HCT116 (cell line): ENCODE results near the gene CMTM8. TPM values are rescaled to one million over a fixed set of nuclear protein-coding genes. Genes with fewer than 3 reads are reported as not detected.

Experiments
- ATAC-seq: fragments of 200-7000 bp; cut with Tn5 transposase; 2 replicates; pipeline ENCODE4 v1.9.1; 2020; ENCODE audit warnings: mild to moderate bottlenecking, moderate library complexity
- BruUV-seq: library from RNA; stranded (reverse); fragments of 400-500 nt; replicated peaks from 2 replicates; lab custom pipeline; 2021; lab: Mats Ljungman, UMichigan
- CTCF ChIA-PET: fragments of 300-600 bp; sonication (Branson Sonifier 250); formaldehyde crosslinking; loops from one replicate; lab custom pipeline; 2021; ENCODE audit warnings: antibody characterized with exemption; lab: Charles Lee
- POLR2A ChIA-PET: fragments of 300-600, 350-600 bp; sonication (Branson Sonifier 250); formaldehyde crosslinking; loops from one replicate; lab custom pipeline; 2021; ENCODE audit warnings: antibody characterized with exemption; lab: Charles Lee
- RAD21 ChIA-PET, 2 experiments: fragments of 300-600 bp; sonication (Branson Sonifier 250); formaldehyde crosslinking; loops; one replicate each; lab custom pipeline; 2023; ENCODE audit warnings: low total read pairs in 2 of 2; ENCODE audit not compliant: uncharacterized antibody in 2 of 2, unreplicated experiment in 2 of 2, low non-redundant PET in 1 of 2; lab: Charles Lee
- DNase-seq: peaks from one replicate; pipeline ENCODE4 v3.0.0-alpha.2; 2010; ENCODE audit warnings: low read depth, low spot score
- H2AFZ ChIP-seq: fragments of 200-600 bp; shearing (Covaris generic), sonication (generic); 2 replicates; pipeline ENCODE4 v1.6.1; 2017; ENCODE audit warnings: low read depth, mixed run types, mixed read lengths, antibody characterized with exemption, low read length; ENCODE audit not compliant: poor library complexity, severe bottlenecking
- H3K27ac ChIP-seq: 2 replicates; pipeline ENCODE4 v1.5.1; 2012; ENCODE audit warnings: low read depth, low read length
- H3K27me3 ChIP-seq: fragments of 200-600 bp; sonication (generic); 2 replicates; pipeline ENCODE4 v1.6.1; 2016; ENCODE audit warnings: mixed run types, low read length, mixed read lengths; ENCODE audit not compliant: insufficient read depth
- H3K36me3 ChIP-seq, 2 experiments: fragments of 200-500 bp in 1 of 2; fragments of 200-600 bp in 1 of 2; sonication (Bioruptor generic) in 1 of 2; sonication (generic) in 1 of 2; 2 replicates each; pipeline versions ENCODE4 v1.5.1 to v1.6.1; 2014 to 2016; ENCODE audit warnings: low read length in 2 of 2, inconsistent platforms in 1 of 2, mixed read lengths in 1 of 2, mixed run types in 1 of 2; ENCODE audit not compliant: insufficient read depth in 2 of 2, control insufficient read depth in 1 of 2
- H3K4me1 ChIP-seq, 2 experiments: fragments of 200-600 bp in 1 of 2; sonication (generic) in 1 of 2; 2 replicates each; pipeline versions ENCODE4 v1.5.1 to v1.6.1; 2012 to 2017; ENCODE audit warnings: low read length in 2 of 2, inconsistent platforms in 1 of 2, mild to moderate bottlenecking in 1 of 2, mixed read lengths in 1 of 2, mixed run types in 1 of 2, moderate library complexity in 1 of 2; ENCODE audit not compliant: insufficient read depth in 2 of 2, control insufficient read depth in 1 of 2
- H3K4me2 ChIP-seq: fragments of 200-600 bp; sonication (generic); 2 replicates; pipeline ENCODE4 v1.6.1; 2017; ENCODE audit warnings: mixed run types, low read length, mixed read lengths
- H3K4me3 ChIP-seq, 2 experiments: fragments of 200-600 bp in 1 of 2; sonication (generic) in 1 of 2; replicated peaks in 1 of 2; 2 replicates each; pipeline ENCODE4 v1.5.1; 2011 to 2016; ENCODE audit warnings: low read length in 2 of 2, control low read depth in 1 of 2, low read depth in 1 of 2, mild to moderate bottlenecking in 1 of 2, mixed read lengths in 1 of 2, mixed run types in 1 of 2
- H3K79me2 ChIP-seq: fragments of 200-600 bp; sonication (generic); 2 replicates; pipeline ENCODE4 v1.6.1; 2017; ENCODE audit warnings: mild to moderate bottlenecking, mixed run types, low read length, moderate library complexity, mixed read lengths; ENCODE audit not compliant: insufficient read depth
- H3K9ac ChIP-seq: fragments of 200-600 bp; sonication (generic); 2 replicates; pipeline ENCODE4 v1.6.1; 2016; ENCODE audit warnings: low read length, mixed read lengths
- H3K9me2 ChIP-seq: fragments of 200-600 bp; sonication (generic), shearing (Covaris generic); 2 replicates; pipeline ENCODE4 v1.6.1; 2017; ENCODE audit warnings: mixed run types, mild to moderate bottlenecking, moderate library complexity; ENCODE audit not compliant: insufficient read depth
- H3K9me3 ChIP-seq, 2 experiments: fragments of 200-500 bp in 1 of 2; fragments of 200-600 bp in 1 of 2; sonication (Bioruptor generic) in 1 of 2; sonication (generic) in 1 of 2; 2 replicates each; pipeline ENCODE4 v1.6.1; 2014 to 2017; ENCODE audit warnings: low read length in 2 of 2, mixed read lengths in 2 of 2, inconsistent platforms in 1 of 2, low read depth in 1 of 2, mild to moderate bottlenecking in 1 of 2, mixed run types in 1 of 2, moderate library complexity in 1 of 2; ENCODE audit not compliant: control insufficient read depth in 1 of 2, insufficient read depth in 1 of 2
- H4K20me1 ChIP-seq: fragments of 200-600 bp; sonication (generic), shearing (Covaris generic); 2 replicates; pipeline ENCODE4 v1.6.1; 2017; ENCODE audit warnings: mixed run types, mild to moderate bottlenecking, moderate library complexity; ENCODE audit not compliant: insufficient read depth
- ATF3 ChIP-seq: IDR thresholded peaks from 2 replicates; pipeline ENCODE4 v1.6.1; 2012
- CBX3 ChIP-seq: IDR thresholded peaks from 2 replicates; pipeline ENCODE4 v1.6.1; 2012; ENCODE audit warnings: low read depth
- EGR1 ChIP-seq: IDR thresholded peaks from 2 replicates; pipeline ENCODE4 v1.6.1; 2012; ENCODE audit warnings: low read depth
- ELF1 ChIP-seq: IDR thresholded peaks from 2 replicates; pipeline ENCODE4 v1.6.1; 2012; ENCODE audit warnings: low read depth, borderline replicate concordance
- EZH2 ChIP-seq: fragments of 200-600 bp; sonication (generic); IDR thresholded peaks from 2 replicates; pipeline ENCODE4 v1.6.1; 2017; ENCODE audit warnings: antibody characterized with exemption, mixed run types
- FOSL1 ChIP-seq: IDR thresholded peaks from 2 replicates; pipeline ENCODE4 v1.6.1; 2012; ENCODE audit warnings: low read depth
- MAX ChIP-seq: IDR thresholded peaks from 2 replicates; pipeline ENCODE4 v1.6.1; 2012
- POLR2A ChIP-seq: IDR thresholded peaks from 2 replicates; pipeline ENCODE4 v1.7.0; 2011; ENCODE audit warnings: borderline replicate concordance; ENCODE audit not compliant: insufficient read depth, insufficient read length; ENCODE audit errors: extremely low read depth
- POLR2AphosphoS5 ChIP-seq: IDR thresholded peaks from 2 replicates; pipeline ENCODE4 v1.6.1; 2011; ENCODE audit warnings: mild to moderate bottlenecking, low read depth, low read length, moderate library complexity
- RAD21 ChIP-seq: IDR thresholded peaks from 2 replicates; pipeline ENCODE4 v1.6.1; 2012; ENCODE audit warnings: low read depth, mild to moderate bottlenecking
- SP1 ChIP-seq: IDR thresholded peaks from 2 replicates; pipeline ENCODE4 v1.6.1; 2012; ENCODE audit warnings: low read depth
- SRF ChIP-seq: IDR thresholded peaks from 2 replicates; pipeline ENCODE4 v1.6.1; 2012; ENCODE audit warnings: low read depth
- TCF7L2 ChIP-seq: IDR thresholded peaks from 2 replicates; pipeline ENCODE4 v1.7.0; 2011; ENCODE audit warnings: borderline replicate concordance, inconsistent platforms; ENCODE audit not compliant: insufficient read depth, insufficient read length; ENCODE audit errors: extremely low read depth
- YY1 ChIP-seq: IDR thresholded peaks from 2 replicates; pipeline ENCODE4 v1.6.1; 2011; ENCODE audit warnings: low read length, low read depth, moderate library complexity, mild to moderate bottlenecking; ENCODE audit not compliant: insufficient replicate concordance; ENCODE audit errors: extremely low read depth
- ZFX ChIP-seq: fragments of 450-650 bp; IDR thresholded peaks from 2 replicates; pipeline ENCODE4 v1.6.1; 2017
- ZNF274 ChIP-seq: fragments of 200-500 bp; sonication (Bioruptor generic); IDR thresholded peaks from 2 replicates; pipeline ENCODE4 v1.6.1; 2014; ENCODE audit warnings: mild to moderate bottlenecking, low read depth, low read length, inconsistent platforms
- intact Hi-C: fragments of 100-400 bp; cut with micrococcal nuclease; formaldehyde crosslinking; loops from 2 replicates; pipeline ENCODE4 v1.10.0; 2022
- total RNA-seq: library from RNA; stranded (reverse); gene quantifications from one replicate; pipeline ENCODE4 v1.2.1, GENCODE V29; 2021; ENCODE audit not compliant: unreplicated experiment
- TF ChIP-seq, protein P1 (sequence below): IDR thresholded peaks from 2 replicates; pipeline ENCODE4 v1.6.1; 2012; ENCODE audit warnings: low read depth

CMTM8 gene
- total RNA-seq, 1 experiment from 2014 or later = 19.4 TPM

DNA sequence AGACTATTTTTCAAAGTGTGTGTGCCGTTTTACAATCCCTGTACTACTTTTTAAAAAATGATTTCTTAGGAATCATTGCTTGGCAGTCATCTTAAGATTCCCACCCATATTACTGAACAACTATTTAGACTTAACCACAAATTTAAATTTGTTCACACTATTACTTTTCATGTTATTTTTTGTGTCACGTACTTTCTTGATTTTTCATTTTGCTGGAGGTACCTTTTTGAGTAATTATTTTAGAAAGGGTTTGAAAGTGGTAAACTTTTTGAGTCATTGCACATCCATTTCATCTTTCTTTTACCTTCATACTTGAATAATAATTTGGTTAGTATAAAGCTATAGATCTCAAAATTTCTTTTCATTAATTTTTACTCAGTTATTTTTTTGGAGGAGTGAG is 16.9 kb downstream of the CMTM8 start:
- ChIA-PET POLR2A (no interaction called here), RAD21 (no interaction called here), CTCF (no interaction called here)
- Histone ChIP-seq H3K36me3 (no peaks in the 10 kb centered on the region), H3K27ac (no peak overlapping the region), H3K4me2 (no peak overlapping the region), H3K9ac (no peak overlapping the region), H3K9me2 (no peaks in the 10 kb centered on the region), H3K79me2 (peaks cover 77% of the 10 kb centered on the region), H3K9me3 (peaks cover 0 to 5% of the 10 kb centered on the region in 2 experiments; a peak in 1 of 4 replicates), H4K20me1 (no peaks in the 10 kb centered on the region), H3K4me1 (peaks cover 7 to 17% of the 10 kb centered on the region in 2 experiments), H3K27me3 (no peaks in the 10 kb centered on the region), H3K4me3 (no peak overlapping the region), H2AFZ (no peak overlapping the region)
- no TSS peak for BruUV-seq
- TF ChIP-seq YY1 = no peak
- ATAC-seq (no peak), DNase-seq (no peak)
- intact Hi-C loops = no loop called here

GRCh38 chr3:32256206-32256605 is 17.7 kb downstream of the CMTM8 start:
- Histone ChIP-seq H3K79me2 (peaks cover 76% of the 10 kb centered on the region), H2AFZ (no peak overlapping the region), H3K9me3 (peaks cover 0 to 5% of the 10 kb centered on the region in 2 experiments; a peak in 1 of 4 replicates), H3K4me2 (peak overlapping the region; percentile 13; the same call in 1 of the 2 replicates), H3K27ac (no peak overlapping the region), H3K9ac (no peak overlapping the region), H3K9me2 (no peaks in the 10 kb centered on the region), H3K4me3 (no peak overlapping the region), H3K4me1 (peaks cover 7 to 17% of the 10 kb centered on the region in 2 experiments), H4K20me1 (no peaks in the 10 kb centered on the region), H3K36me3 (no peaks in the 10 kb centered on the region), H3K27me3 (no peaks in the 10 kb centered on the region)
- intact Hi-C loops = no loop called here
- CTCF ChIA-PET = no interaction called here
- POLR2A ChIA-PET = no interaction called here
- no peak for DNase-seq
- RAD21 ChIA-PET = no interaction called here
- BruUV-seq = no TSS peak
- ATAC-seq = peak; percentile 67
- TF ChIP-seq FOSL1 = no peak
- no peak for TF ChIP-seq CBX3
- TF ChIP-seq ELF1 = no peak
- no peak for TF ChIP-seq SRF
- TF ChIP-seq ZNF274 = no peak
- TF ChIP-seq SP1 = no peak
- TF ChIP-seq POLR2AphosphoS5 = no peak
- TF ChIP-seq ATF3 = no peak
- TF ChIP-seq, protein P1, sequence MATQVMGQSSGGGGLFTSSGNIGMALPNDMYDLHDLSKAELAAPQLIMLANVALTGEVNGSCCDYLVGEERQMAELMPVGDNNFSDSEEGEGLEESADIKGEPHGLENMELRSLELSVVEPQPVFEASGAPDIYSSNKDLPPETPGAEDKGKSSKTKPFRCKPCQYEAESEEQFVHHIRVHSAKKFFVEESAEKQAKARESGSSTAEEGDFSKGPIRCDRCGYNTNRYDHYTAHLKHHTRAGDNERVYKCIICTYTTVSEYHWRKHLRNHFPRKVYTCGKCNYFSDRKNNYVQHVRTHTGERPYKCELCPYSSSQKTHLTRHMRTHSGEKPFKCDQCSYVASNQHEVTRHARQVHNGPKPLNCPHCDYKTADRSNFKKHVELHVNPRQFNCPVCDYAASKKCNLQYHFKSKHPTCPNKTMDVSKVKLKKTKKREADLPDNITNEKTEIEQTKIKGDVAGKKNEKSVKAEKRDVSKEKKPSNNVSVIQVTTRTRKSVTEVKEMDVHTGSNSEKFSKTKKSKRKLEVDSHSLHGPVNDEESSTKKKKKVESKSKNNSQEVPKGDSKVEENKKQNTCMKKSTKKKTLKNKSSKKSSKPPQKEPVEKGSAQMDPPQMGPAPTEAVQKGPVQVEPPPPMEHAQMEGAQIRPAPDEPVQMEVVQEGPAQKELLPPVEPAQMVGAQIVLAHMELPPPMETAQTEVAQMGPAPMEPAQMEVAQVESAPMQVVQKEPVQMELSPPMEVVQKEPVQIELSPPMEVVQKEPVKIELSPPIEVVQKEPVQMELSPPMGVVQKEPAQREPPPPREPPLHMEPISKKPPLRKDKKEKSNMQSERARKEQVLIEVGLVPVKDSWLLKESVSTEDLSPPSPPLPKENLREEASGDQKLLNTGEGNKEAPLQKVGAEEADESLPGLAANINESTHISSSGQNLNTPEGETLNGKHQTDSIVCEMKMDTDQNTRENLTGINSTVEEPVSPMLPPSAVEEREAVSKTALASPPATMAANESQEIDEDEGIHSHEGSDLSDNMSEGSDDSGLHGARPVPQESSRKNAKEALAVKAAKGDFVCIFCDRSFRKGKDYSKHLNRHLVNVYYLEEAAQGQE = no peak
- TF ChIP-seq POLR2A = no peak
- TF ChIP-seq MAX = no peak
- TF ChIP-seq EZH2 = no peak
- no peak for TF ChIP-seq RAD21
- TF ChIP-seq ZFX = no peak
- TF ChIP-seq EGR1 = no peak
- TF ChIP-seq TCF7L2 = no peak
